HG02798 (cell line): Measurements from ENCODE around the gene TGFBRAP1.
"Not testable (repeated sequence)": the region's sequence is repeated elsewhere in the genome, so short reads cannot be mapped to it uniquely, and the experiment has no call there.

Source experiments
- ATAC-seq: cut with Tn5 transposase; IDR thresholded peaks from one replicate; pipeline ENCODE4 v1.9.1; 2021; ENCODE audit warnings: mild to moderate bottlenecking; ENCODE audit not compliant: unreplicated experiment, poor library complexity

The TGFBRAP1 gene

DNA sequence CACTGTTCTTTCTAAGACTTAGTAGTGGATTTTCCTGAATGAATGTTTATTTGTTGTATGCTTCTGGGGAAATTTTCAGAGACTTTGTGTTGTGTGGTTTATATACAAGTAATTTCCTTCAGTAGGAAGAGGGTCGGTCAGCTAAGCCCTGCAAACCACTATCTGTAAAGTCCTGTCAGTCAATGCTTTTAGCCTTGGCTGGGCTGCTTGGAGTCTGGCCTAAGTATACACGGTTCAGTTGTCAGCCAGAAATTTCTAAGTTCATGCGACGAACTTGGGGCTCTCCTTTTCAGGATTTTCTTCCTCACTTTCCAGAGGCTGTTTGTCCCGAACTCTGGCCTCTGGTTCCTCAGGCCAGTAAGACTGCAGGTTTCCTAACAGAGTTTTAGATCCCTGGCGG lies 29.1 kb upstream of the TGFBRAP1 start:
- ATAC-seq: no peak

DNA sequence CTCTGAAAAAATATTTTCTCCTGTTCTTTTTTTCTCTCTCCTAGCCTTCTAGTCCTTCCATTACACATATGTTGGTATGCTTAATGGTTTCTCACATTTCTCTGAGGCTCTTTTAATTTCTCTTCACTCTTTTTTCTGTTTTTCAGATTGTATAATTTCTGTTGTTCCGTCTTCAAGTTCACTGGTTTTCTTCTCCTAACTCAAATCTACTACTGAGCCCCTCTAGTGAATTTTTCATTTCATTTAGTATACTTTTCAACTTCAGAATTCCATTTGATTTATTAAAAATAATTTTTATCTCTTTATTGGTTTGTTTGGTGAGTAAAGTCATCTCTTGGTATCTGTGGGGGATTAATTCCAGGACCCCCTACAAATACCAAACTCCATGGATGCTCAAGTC lies 27.6 kb upstream of the TGFBRAP1 start:
- ATAC-seq: no peak

DNA sequence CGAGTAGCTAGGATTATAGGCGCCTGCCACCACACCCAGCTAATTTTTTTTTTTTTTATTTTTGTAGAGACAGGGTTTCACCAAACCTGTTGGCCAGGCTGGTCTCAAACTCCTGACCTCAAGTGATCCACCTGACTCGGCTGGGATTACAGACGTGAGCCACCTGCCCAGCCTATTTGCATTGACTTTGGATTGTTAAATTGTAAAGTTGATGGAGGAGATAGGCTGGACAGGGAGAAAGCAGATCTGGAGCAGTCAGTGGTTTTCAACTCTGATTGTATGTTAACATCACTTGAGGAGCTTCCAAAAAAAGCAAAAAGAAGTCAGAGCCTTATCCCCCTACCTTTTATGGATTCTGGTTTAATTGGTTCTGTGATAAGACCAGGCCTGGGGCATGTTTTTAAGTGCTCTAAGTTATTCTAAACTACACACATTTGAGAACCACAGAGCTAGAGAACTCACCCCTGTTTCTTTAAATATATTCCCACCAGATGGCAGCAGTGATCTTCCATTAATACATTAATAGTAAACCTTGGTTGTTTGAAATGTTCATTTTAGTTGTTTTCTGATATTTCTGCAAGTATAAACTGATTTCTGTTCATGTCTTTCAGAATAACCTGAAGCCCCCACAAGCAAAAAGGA lies 15.3 kb upstream of the TGFBRAP1 start:
- no peak for ATAC-seq

DNA sequence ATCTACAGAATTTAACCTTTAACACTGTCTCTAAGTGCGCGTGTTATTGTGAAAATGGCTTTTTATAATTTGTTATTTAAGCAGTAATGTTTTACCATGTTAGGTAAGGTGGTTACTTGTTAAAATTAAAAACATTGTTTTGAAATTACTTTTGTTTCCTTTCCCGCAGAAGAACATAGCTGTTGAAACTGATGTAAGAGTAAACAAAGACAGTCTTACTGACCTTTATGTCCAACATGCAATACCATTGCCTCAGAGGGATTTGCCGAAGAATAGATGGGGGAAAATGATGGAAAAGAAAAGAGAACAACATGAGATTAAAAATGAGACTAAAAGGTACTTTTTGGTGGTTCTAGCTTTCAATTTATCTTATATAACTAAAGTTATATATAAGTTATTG lies 9.9 kb upstream of the TGFBRAP1 start:
- ATAC-seq: no peak

DNA sequence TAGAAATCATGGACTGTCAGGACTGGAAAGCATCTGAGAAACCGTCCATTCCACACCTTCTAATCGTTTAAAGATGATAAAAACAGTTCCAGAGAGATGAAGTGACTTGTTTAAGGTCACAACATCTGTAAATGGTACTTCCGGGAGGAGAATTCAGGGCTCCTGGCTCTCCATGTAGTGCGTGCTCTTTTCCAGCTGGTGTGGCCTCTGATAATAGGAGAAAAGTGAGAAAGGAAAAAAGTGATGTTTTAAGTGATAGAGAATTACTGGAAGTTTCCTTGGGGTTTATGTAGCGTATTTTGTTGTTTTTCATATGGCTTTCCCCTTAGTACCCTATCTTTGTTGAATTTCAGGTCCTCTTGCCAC lies 8.5 kb upstream of the TGFBRAP1 start:
- ATAC-seq: peak; percentile 10

DNA sequence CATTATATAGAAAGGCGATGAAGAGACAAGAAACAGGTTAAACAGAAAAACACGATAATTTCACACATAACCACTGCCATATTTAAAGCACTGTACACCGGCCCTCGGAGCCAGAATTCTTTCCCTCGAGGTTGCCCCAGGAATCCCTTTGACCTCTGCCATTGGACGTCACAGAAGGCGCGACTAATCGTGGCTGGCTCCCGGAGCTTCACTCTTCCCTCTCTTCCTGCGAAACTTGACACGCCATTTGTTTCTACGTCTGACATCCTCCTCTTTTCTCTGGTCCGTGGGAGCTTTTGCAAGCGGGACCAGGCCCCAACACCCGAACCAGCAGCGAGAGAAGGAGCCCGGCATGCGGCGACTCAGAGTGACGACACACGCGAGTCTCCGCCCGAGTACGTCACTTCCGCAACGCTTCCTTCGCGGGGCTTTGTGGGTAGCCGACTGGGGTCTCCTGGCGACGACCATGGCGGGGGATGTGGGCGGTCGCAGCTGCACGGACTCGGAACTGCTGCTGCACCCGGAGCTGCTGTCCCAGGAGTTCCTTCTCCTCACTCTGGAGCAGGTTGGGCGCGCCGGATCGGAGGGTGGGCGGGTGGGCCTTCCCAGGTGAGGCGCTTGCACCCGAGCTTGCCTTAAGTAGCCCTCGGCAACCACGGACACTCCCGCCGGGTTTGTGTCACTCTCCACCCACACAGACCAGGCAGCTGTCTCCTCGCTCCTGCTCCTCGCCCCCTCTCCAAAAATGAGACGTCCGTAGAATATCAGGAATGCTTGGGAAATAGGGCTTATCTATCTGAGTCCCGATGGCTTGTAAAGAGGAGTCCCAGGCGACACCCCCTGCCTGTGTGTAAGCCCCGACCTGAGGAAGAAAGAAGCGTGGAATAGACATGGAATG lies 7.8 kb upstream of the TGFBRAP1 start, which contains the start of gene C2orf49:
Gene C2orf49, plus strand, starts transcription at position 419 of the 898 bp plus-strand sequence. Its CDS starts 48 bp downstream, at position 467.
- peak; percentile 95 for ATAC-seq

DNA sequence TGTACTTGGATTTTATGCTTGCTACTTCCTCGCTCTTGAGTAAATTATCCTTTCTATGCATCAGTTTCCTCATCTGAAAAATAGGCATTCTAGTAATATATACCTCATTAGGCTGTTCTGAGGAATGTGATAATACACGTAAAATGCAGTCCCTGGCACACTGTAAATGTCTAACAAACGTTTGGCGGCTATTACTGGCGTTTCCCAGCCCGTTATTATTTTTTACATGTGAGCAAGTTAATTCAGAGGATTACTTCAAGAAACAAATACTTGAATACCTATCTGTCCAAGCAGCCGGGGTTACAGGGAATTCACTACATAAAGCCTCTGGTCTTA lies 7.2 kb upstream of the TGFBRAP1 start:
- ATAC-seq: no peak

DNA sequence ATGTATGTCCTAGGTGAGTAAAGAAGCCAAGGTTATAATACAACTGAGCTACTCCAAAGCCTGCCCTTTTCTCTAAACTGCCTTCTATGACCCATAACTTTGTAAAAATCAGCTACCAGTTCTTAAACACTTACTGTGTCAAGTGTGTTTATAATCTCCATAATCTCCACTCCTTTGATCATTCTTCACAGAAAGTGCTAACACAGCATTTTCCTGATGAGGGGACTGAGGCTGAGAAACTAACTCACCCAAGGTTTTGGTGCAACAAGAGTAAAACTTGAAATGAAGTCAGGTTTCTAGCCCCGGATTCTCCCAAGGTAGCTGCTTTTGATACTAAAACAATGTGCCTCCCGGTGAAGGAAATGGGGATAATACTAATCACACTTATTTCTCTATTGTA lies 5.9 kb upstream of the TGFBRAP1 start:
- no peak for ATAC-seq

DNA sequence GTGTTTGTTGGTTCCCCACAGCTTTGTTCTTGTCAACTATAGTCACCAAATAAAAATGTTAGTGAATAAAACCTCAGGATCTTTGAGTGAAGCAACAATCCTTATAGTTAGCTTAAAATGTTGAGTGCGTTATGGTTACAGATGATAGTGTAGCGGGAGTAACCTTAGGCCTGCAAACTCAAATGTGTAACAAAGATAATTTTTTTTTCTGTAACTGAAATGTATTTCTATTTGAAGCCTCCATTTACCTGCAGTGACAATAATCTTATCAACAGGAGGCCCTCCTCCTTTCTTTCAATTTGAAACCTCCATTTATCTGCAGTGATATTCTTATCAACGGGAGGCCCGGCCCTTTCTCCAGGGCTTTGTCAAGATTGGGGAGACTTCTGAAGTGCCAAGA lies 4.7 kb upstream of the TGFBRAP1 start:
- no peak for ATAC-seq

DNA sequence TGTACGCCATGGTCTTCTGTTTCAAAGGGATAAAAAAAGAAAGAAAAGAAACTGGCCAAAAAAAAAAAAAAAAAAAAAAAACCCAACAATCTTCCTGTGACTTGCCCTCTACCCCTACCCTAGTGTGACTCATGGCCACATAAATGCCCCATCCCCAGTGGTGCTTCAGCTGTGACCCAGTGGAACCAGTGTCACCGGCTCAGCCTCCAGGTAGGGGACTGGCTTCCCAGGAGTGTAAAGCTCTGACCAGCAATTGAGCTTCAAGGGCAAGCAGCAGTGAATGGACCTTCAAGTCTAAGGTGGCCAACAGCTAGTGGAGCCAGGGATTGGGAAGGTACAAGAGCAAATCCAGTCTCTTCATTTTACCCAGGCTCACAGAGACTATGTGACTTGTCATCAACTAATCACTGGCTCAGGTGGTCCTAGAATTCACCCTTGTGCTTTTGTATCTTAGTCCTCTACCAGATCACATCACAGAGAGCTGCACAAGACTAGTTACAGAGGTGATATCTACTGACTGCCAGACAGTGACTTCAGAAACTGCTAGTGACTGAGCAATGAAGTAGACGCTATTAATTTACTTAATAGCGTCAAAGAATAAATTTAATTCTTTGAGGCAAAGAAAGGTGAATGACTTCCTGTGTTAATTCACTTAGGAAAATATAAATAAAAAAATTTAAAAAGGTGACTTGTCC lies 1.3 kb upstream of the TGFBRAP1 start:
- no peak for ATAC-seq

DNA sequence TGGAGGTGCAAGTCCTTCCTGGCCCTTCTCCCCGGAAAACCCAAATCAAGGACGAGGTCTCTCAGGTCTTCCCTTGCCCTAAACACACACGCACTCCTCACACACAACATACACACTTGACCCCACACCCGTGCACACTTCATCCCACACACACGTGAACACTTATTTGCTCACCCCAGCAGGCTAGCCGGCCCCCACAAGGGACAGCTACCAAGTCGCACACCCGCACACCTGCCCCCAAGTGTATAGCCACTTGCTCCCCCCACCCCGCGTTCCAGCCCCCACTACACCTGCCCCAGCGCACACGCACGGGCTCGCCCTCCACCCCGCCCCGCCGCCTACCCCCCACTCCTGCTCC lies 359 bp downstream of the TGFBRAP1 start:
- ATAC-seq: peak; percentile 8

DNA sequence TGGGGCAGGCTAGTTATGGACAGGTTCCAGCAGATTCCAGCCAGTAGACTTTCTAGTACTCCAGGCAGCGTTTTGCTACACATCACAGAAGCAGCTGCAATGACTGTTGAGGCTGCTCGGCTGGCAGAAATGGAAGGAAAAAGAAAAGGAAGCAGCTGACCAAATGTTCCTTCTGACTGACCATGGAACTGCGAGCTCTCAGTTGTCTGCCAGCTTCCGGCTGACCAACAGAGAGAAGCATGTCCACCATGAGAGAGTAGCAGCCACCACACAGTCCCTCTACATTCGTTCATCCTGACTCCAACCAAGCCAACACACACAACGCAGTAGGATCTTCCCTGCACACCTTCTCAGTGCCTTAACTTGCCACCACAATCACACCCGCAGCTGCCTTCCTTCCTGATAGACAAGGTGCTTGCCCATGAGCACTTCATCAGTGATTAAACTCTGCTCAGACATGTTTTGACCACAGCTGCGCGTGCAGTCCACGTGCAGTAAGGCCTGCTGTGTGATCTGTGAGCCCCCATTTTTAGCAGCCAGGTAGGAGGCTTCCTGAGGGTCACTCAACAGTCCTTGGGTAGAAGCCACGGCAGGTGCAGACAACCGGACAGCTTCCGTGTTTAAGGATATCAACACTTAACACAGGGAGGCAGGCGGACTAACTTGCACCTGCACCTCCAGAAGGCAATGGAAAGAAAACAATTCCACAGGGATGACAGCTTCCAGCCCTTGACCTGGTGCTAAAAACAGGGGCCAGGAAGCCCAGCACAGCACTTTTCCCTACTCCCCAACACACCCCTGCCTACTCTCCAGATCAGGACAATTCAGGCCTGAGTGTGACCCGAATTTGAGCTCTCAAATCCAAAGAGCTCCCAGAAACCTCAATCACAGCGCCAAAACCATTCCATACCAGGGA lies 996 bp downstream of the TGFBRAP1 start:
- peak; percentile 21 for ATAC-seq

DNA sequence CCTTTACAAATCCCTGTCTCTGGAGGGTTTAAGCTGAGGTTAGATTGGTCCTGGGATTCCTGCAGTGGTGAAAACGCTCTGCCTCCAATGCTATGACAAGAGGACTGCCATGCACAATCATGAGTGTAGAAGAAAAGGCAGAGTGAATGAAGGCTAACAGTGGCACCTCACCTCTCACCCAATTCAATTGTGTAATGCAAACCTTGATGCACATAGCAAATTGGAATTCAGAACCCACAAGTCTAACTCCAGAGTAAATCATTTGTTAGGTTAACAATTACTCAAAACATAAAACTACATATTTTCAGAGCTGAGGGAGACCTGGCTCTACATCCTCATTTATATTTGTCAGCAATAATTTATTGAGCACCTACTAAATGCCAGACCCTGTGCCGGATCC lies 1.8 kb downstream of the TGFBRAP1 start:
- no peak for ATAC-seq

DNA sequence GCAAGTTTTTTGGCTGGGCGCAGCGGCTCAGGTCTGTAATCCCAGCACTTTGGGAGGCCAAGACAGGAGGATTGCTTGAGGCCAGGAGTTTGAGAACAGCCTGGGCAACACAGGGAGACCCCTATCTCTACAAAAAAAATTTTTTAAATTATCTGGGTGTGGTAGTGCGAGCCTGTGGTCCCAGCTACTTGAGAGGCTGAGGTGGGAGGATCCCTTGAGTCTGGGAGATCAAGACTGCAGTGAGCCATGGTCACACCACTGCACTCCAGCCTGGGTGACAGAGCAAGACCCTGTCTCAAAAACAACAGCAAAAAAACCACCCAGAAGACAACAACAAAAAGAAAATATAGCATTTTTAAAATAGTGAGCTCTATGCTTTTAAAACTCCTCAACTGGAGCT lies 2.3 kb downstream of the TGFBRAP1 start:
- not testable (repeated sequence) for ATAC-seq

DNA sequence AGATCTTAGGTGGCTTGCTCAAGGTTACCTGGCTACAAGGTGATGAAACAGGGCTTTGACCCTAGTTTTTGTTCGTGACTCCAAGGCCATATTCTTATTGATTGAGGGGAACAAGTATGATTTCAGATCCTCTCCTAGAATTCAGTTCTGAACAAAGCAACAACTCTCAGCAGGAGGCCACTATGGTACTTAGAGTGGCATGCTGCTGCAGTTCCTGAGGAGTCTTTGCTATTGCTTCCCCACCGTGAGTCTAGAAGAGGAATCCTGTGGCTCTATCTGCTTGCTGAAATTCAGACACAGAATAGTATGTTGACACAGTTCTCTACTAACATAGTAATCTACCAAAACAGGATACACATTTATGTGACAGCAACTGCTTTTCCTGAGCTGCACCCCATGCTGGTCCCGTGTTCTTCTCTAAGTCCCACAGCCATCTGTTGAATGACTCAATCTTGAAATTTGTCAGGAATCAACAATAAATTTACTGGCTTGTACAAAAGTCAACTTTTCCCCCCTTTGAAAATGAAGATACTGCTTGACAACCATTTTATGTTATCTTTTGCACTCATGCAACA lies 4.1 kb downstream of the TGFBRAP1 start:
- no peak for ATAC-seq

DNA sequence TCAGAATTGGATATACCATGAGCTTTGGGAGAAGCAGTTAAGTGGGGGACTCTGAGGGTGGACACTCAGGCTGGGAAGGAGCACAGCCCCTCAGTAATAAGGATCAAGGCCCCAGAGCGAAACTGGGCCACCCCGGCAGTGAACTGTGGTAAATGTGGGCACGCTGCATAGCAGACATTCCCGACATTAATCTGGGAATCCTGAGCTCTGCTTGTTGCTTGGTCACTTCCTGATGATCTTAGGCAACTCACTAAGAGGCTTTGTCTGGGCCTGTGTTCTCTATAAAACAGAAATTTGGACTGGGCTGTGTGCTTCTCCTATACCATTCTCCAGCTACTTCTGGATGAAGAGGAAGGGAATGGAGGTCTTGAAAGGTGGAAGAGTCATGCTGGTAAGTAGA lies 4.8 kb downstream of the TGFBRAP1 start:
- ATAC-seq: no peak

DNA sequence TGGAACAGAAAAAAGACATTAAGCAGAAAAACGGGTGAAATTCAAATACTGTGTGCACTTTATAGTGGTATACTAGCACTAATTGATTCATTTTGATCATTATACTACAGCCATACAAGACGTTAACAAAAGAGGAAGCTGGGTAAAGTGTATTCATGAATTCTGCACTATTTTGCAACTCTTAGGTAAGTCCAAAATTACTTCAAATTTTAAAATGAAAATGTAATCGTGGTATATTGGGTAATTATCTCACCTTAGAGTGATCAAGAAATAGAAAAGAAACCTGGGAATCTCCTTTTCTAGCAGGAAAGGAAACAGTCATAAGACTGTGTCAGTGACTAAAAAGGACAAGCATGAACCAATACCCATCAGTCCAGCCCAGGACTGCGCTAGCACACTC lies 5.4 kb downstream of the TGFBRAP1 start:
- no peak for ATAC-seq

DNA sequence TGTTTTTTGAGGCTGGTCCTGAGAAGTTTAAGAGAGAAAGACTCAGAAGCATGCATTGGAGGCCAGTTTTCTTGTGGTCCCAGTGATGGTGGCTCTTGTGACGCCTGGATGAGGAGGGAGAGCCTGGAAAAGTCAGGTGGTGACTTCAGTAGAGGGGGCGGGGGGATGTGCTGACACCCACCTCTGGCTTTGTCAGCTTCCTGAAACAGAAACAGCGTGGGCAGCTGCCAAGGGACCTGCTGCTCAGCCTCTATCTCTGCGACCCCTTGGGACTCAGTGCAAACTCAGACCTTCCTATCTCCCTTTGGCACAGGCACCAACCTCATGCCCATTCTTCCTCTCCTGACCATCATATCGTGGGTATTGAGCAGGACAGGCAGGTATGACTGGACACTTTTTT lies 6.4 kb downstream of the TGFBRAP1 start:
- no peak for ATAC-seq

DNA sequence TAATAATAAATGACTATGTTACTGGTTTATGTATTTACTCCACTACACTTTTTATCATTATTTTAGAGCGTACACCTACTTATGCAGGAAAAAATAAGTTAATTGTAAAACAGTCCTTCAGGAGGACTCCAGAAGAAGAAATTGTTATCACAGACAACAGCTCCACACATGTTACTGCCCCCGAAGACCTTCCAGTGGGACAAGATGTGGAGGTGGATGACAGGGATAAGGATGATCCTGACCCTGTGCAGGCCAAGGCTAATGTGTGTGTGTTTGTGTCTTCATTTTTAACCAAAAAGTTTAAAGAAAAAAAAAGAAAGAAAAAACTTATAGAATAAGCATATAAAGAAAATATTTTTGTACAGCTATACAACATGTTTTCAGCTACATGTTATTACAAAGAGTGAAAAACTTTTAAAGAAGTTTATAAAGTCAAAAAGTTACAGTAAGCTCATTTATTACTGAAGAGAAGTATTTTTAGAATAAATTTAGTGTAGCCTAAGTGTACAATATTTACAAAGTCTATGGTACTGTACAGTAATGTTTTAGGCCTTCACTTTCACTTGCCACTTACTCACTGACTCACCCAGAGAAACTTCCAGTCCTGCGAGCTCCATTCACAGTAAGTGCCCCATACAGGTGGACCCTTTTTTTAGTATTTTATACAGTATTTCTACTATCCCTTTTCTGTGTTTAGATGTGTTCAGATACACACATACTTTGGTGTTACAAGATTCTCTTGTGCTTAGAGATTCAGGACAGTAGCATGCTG lies 7.5 kb downstream of the TGFBRAP1 start:
- peak; percentile 47 for ATAC-seq
